Effector memory CD8-positive, alpha-beta T cell (primary cell): ENCODE results near the gene BMP7.
"Not testable (repeated sequence)": the region's sequence is repeated elsewhere in the genome, so short reads cannot be mapped to it uniquely, and the experiment has no call there.

Experiments
- ATAC-seq: fragments of 150-1000 bp; cut with Tn5 transposase; replicated peaks from 2 replicates; pipeline ENCODE4 v1.10.0; 2021; ENCODE audit warnings: mild to moderate bottlenecking, moderate library complexity
- DNase-seq, 3 experiments: peaks; one replicate each; pipeline ENCODE4 v3.0.0; 2021
- H3K27ac Mint-ChIP-seq, 2 donors: one replicate each; pipeline ENCODE4 v1.8.0; 2022; ENCODE audit warnings: mild to moderate bottlenecking in 2 of 2, mixed read lengths in 2 of 2, moderate library complexity in 2 of 2
- H3K27me3 Mint-ChIP-seq, 2 donors: one replicate each; pipeline ENCODE4 v1.8.0; 2022; ENCODE audit warnings: mixed read lengths in 2 of 2
- H3K36me3 Mint-ChIP-seq: one replicate; pipeline ENCODE4 v1.8.0; 2022; ENCODE audit warnings: mild to moderate bottlenecking, moderate library complexity, mixed read lengths; ENCODE audit not compliant: insufficient read depth
- H3K4me1 Mint-ChIP-seq, 2 donors: one replicate each; pipeline ENCODE4 v1.8.0; 2022; ENCODE audit warnings: low read depth in 2 of 2, mixed read lengths in 2 of 2
- H3K4me3 Mint-ChIP-seq, 2 donors: one replicate each; pipeline ENCODE4 v1.8.0; 2022; ENCODE audit warnings: mild to moderate bottlenecking in 2 of 2, mixed read lengths in 2 of 2, moderate library complexity in 2 of 2
- H3K9me3 Mint-ChIP-seq, 2 donors: one replicate each; pipeline ENCODE4 v1.8.0; 2022; ENCODE audit warnings: mixed read lengths in 2 of 2

BMP7 gene

GRCh38 chr20:57247292-57247965 is 19.0 kb downstream of the BMP7 start:
- Mint-ChIP-seq H3K27me3 (peaks cover 6 to 53% of the 10 kb centered on the region in 2 donors), H3K27ac (no peak overlapping the region), H3K4me3 (no peak overlapping the region), H3K9me3 (peaks cover 3 to 5% of the 10 kb centered on the region in 2 donors), H3K4me1 (peaks cover 4% of the 10 kb centered on the region in 2 donors), H3K36me3 (no peaks in the 10 kb centered on the region)
- no peak for DNase-seq
- ATAC-seq: no peak

GRCh38 chr20:57245997-57246396 is 20.4 kb downstream of the BMP7 start:
- Mint-ChIP-seq H3K27me3 (peaks cover 13 to 56% of the 10 kb centered on the region in 2 donors), H3K9me3 (peaks cover 3 to 5% of the 10 kb centered on the region in 2 donors), H3K27ac (no peak overlapping the region), H3K4me3 (no peak overlapping the region), H3K4me1 (peaks cover 0 to under 1% of the 10 kb centered on the region in 2 donors), H3K36me3 (no peaks in the 10 kb centered on the region)
- ATAC-seq (no peak), DNase-seq (no peak)

- Mint-ChIP-seq H3K9me3 (peaks cover 3 to 5% of the 10 kb centered on the region in 2 donors), H3K4me3 (no peak overlapping the region), H3K27ac (no peak overlapping the region), H3K36me3 (no peaks in the 10 kb centered on the region), H3K27me3 (peaks cover 15 to 63% of the 10 kb centered on the region in 2 donors), H3K4me1 (no peaks in the 10 kb centered on the region)
- no peak for ATAC-seq
- DNase-seq: no peak
Observed at GRCh38 chr20:57244627-57245214, 21.7 kb downstream of the BMP7 start.

GRCh38 chr20:57244221-57244585 is 22.2 kb downstream of the BMP7 start:
- Mint-ChIP-seq H3K36me3 (no peaks in the 10 kb centered on the region), H3K9me3 (peaks cover 3 to 5% of the 10 kb centered on the region in 2 donors), H3K27ac (no peak overlapping the region), H3K27me3 (peaks cover 15 to 63% of the 10 kb centered on the region in 2 donors), H3K4me3 (no peak overlapping the region), H3K4me1 (no peaks in the 10 kb centered on the region)
- DNase-seq (no peak), ATAC-seq (no peak)

- ATAC-seq (no peak), DNase-seq (no peak)
- no peak overlapping the region for H3K27ac Mint-ChIP-seq
- peaks cover 3 to 5% of the 10 kb centered on the region in 2 donors for H3K9me3 Mint-ChIP-seq
- H3K4me1 Mint-ChIP-seq: no peaks in the 10 kb centered on the region
- no peaks in the 10 kb centered on the region for H3K36me3 Mint-ChIP-seq
- H3K27me3 Mint-ChIP-seq: peaks cover 15 to 58% of the 10 kb centered on the region in 2 donors
- no peak overlapping the region for H3K4me3 Mint-ChIP-seq
Observed at GRCh38 chr20:57243480-57244220, 22.8 kb downstream of the BMP7 start.

- DNase-seq (no peak), ATAC-seq (no peak)
- no peak overlapping the region for H3K4me3 Mint-ChIP-seq
- H3K9me3 Mint-ChIP-seq: no peaks in the 10 kb centered on the region
- H3K27ac Mint-ChIP-seq: no peak overlapping the region
- H3K36me3 Mint-ChIP-seq: no peaks in the 10 kb centered on the region
- H3K4me1 Mint-ChIP-seq: no peaks in the 10 kb centered on the region
- H3K27me3 Mint-ChIP-seq: peaks cover 13 to 58% of the 10 kb centered on the region in 2 donors
Observed at GRCh38 chr20:57242414-57242813, 24.0 kb downstream of the BMP7 start.

- ATAC-seq (no peak), DNase-seq (no peak)
- H3K4me3 Mint-ChIP-seq: no peak overlapping the region
- peaks cover 16 to 62% of the 10 kb centered on the region in 2 donors for H3K27me3 Mint-ChIP-seq
- no peaks in the 10 kb centered on the region for H3K9me3 Mint-ChIP-seq
- no peaks in the 10 kb centered on the region for H3K36me3 Mint-ChIP-seq
- H3K4me1 Mint-ChIP-seq: no peaks in the 10 kb centered on the region
- H3K27ac Mint-ChIP-seq: no peak overlapping the region
Observed at GRCh38 chr20:57241363-57241991, 25.0 kb downstream of the BMP7 start.

- Mint-ChIP-seq H3K36me3 (no peaks in the 10 kb centered on the region), H3K4me3 (no peak overlapping the region), H3K9me3 (no peaks in the 10 kb centered on the region), H3K27me3 (peaks cover 23 to 69% of the 10 kb centered on the region in 2 donors), H3K4me1 (no peaks in the 10 kb centered on the region), H3K27ac (no peak overlapping the region)
- DNase-seq (no peak), ATAC-seq (no peak)
Observed at GRCh38 chr20:57240581-57241362, 25.7 kb downstream of the BMP7 start.

- H3K27ac Mint-ChIP-seq, H3K36me3 Mint-ChIP-seq, H3K4me3 Mint-ChIP-seq, H3K4me1 Mint-ChIP-seq, H3K9me3 Mint-ChIP-seq, DNase-seq, ATAC-seq: not testable (repeated sequence)
- H3K27me3 Mint-ChIP-seq: peaks cover 34 to 78% of the 10 kb centered on the region in 2 donors
Observed at GRCh38 chr20:57239725-57240124, 26.7 kb downstream of the BMP7 start.

- DNase-seq, ATAC-seq, H3K36me3 Mint-ChIP-seq, H3K4me1 Mint-ChIP-seq, H3K27ac Mint-ChIP-seq, H3K9me3 Mint-ChIP-seq, H3K4me3 Mint-ChIP-seq: not testable (repeated sequence)
- peaks cover 38 to 78% of the 10 kb centered on the region in 2 donors for H3K27me3 Mint-ChIP-seq
Observed at GRCh38 chr20:57239324-57239723, 27.1 kb downstream of the BMP7 start.

GRCh38 chr20:57238089-57238488 is 28.4 kb downstream of the BMP7 start:
- DNase-seq: no peak
- Mint-ChIP-seq H3K4me3 (no peak overlapping the region), H3K27me3 (peaks cover 41 to 83% of the 10 kb centered on the region in 2 donors), H3K36me3 (no peaks in the 10 kb centered on the region), H3K4me1 (no peaks in the 10 kb centered on the region), H3K9me3 (no peaks in the 10 kb centered on the region), H3K27ac (no peak overlapping the region)
- ATAC-seq: no peak

GRCh38 chr20:57237585-57237953 is 28.9 kb downstream of the BMP7 start:
- ATAC-seq: no peak
- no peaks in the 10 kb centered on the region for H3K4me1 Mint-ChIP-seq
- no peak overlapping the region for H3K27ac Mint-ChIP-seq
- DNase-seq: no peak
- no peaks in the 10 kb centered on the region for H3K9me3 Mint-ChIP-seq
- no peak overlapping the region for H3K4me3 Mint-ChIP-seq
- H3K27me3 Mint-ChIP-seq: peaks cover 41 to 84% of the 10 kb centered on the region in 2 donors
- no peaks in the 10 kb centered on the region for H3K36me3 Mint-ChIP-seq
